Left cardiac atrium (tissue), 4 donors: ENCODE data around the gene TMOD1. TPM values are rescaled to one million over a fixed set of nuclear protein-coding genes. Genes with fewer than 3 reads are reported as not detected.
"Not testable (repeated sequence)": the region's sequence is repeated elsewhere in the genome, so short reads cannot be mapped to it uniquely, and the experiment has no call there.

Experiments used
- ATAC-seq, 2 donors: fragments of 200-7000 bp; cut with Tn5 transposase; one replicate each; pipeline ENCODE4 v1.9.1; 2020; ENCODE audit warnings: mild to moderate bottlenecking in 2 of 2, moderate library complexity in 2 of 2
- DNase-seq: peaks from one replicate; pipeline ENCODE4 v3.0.0-alpha.2; 2020
- intact Hi-C, 2 donors: fragments of 100-400 bp; cut with DNase I; formaldehyde crosslinking; loops; one replicate each; pipeline versions ENCODE4 v1.14.1 to v1.15.1; 2022 to 2023
- total RNA-seq, 2 donors: library from RNA; stranded (reverse); fragmentation: NEBNext Ultra II Directional; extraction: Animal tissue kit (Norgen Biotek cat#: 25700); gene quantifications; one replicate each; pipeline ENCODE4 v1.2.1, GENCODE V29; 2021
- donor health status: DM: no; HTN: yes; CAD: no.
- donor health status: DM: no; HTN: yes; CAD: no; lungs with severe emphysema.
- donor health status: DM: yes; HTN: yes; CAD: no.
- donor health status: Dilated cardiomyopathy.

The TMOD1 gene
- total RNA-seq, 2 donors from 2014 or later = 142 to 149 TPM

DNA sequence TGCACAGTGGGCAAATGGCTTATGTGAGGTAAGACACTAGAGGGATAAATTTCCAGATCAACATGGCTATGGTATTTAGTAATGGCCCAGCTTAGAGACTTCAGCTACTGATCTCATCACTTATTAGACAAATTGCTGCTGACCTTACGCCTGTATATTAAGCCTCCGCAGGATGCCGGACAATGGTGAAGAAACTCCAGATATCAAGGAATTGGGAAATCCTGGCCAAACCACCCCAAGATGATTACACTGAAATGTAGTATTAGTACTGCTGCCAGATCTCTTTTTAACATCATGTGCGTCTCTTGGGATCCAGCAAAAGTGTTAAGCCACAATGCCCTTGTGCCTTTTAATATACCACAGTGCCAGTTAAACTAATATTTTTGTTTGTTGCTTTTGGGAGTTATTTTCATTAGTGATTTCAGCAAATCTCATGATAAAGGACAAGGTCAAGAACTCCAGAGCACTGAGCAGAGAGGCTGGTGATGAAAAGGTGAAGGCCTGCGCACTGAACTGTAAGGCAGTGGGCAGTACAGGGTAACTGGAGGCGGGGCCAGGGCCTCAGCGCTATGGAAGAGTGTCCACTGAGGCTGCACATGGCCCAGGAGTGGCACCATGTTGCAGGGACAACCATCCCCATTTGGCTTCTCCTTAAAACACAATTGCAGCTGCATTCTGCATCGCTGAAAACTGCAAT, 99.2 kb downstream of the TMOD1 start:
- peak in 1 of 2 donors; percentile 10 for ATAC-seq

GRCh38 chr9:97601228-97601898, 99.9 kb downstream of the TMOD1 start:
- intact Hi-C loops = no loop called here
- DNase-seq = no peak
- ATAC-seq = no peak

More for the DNA sequence above, 99.2 kb downstream of the TMOD1 start:
- no peak for DNase-seq
- intact Hi-C loops = no loop called here

- no peak for DNase-seq
These were observed 101.0 kb downstream of the TMOD1 start for GRCh38 chr9:97602430-97602829.

GRCh38 chr9:97604901-97605645, 103.6 kb downstream of the TMOD1 start:
- ATAC-seq (no peak), DNase-seq (no peak)
- intact Hi-C loops = no loop called here

More at GRCh38 chr9:97602430-97602829, 101.0 kb downstream of the TMOD1 start:
- ATAC-seq = peak; percentile 7 to 29
- intact Hi-C loops = no loop called here

- ATAC-seq = peak; percentile 70 to 73
- intact Hi-C loops = loop anchor here (1.0 to 5.0 kb wide), 3 partner anchors 147 to 203 kb away; partner anchors contain the start of gene TDRD7 (in 1 of the 2)
- DNase-seq = peak; percentile 54
These were observed 114.1 kb downstream of the TMOD1 start for GRCh38 chr9:97615439-97616072.

- intact Hi-C loops = loop anchor here (5.0 kb wide), 2 partner anchors 151 to 206 kb away; partner anchors contain the start of gene TDRD7 (in 1 of the 2)
- DNase-seq (no peak), ATAC-seq (no peak)
These were observed 116.5 kb downstream of the TMOD1 start for GRCh38 chr9:97617939-97618416.

DNA sequence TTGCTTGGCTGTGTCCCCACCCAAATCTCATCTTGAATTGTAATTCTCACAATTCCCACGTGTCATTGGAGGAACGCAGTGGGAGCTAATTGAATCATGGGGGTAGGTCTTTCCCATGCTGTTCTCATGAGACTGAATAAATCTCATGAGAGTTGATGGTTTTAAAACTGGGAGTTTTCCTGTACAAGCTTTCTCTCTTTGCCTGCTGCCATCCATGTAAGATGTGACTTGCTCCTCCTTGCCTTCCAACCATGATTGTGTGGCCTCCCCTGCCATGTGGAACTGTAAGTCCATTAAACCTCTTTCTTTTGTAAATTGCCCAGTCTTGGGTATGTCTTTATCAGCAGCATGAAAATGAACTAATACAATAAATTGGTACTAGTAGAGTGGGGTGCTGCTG, 118.6 kb downstream of the TMOD1 start:
- DNase-seq, ATAC-seq, intact Hi-C loops: not testable (repeated sequence)

DNA sequence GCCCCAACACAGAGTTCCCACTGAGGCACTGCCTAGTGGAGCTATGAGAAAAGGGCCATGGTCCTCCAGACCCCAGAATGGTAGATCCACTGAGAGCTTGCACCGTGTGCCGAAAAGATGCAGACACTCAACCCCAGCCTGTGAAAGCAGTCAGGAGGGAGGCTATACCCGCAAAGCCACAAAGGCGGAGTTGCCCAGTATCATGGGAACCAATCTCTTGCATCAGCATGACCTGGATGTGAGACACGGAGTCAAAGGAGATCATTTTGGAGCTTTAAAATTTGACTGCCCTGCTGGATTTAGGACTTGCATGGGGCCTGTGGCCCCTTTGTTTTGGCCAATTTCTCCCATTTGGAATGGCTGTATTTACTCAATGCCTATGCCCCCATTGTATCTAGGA, 121.0 kb downstream of the TMOD1 start:
- DNase-seq, intact Hi-C loops, ATAC-seq: not testable (repeated sequence)

- intact Hi-C loops = no loop called here
These were observed 122.5 kb downstream of the TMOD1 start for GRCh38 chr9:97623946-97624345.

GRCh38 chr9:97625620-97626019, 124.2 kb downstream of the TMOD1 start:
- intact Hi-C loops = no loop called here
- ATAC-seq (peak; percentile 58 to 67), DNase-seq (no peak)

More at GRCh38 chr9:97623946-97624345, 122.5 kb downstream of the TMOD1 start:
- no peak for ATAC-seq
- no peak for DNase-seq

DNA sequence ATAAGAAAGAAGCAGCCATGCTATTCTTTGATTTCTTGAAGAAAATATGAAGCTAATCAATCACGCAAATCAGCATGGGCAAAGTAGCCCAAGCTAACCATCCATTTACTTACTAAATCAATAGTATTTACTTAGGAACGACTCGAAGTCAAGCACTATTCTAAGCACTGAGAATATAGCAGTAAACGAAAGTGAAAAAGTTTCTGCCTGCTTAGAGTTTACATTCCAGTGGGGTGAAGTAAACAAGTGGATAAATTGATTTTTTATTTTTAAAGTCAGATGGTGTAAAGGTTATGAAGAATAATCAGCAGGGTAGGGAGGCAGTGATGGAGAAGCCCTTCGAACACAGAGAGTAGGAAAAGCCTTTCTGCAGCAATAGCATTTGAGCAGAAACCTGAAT, 126.2 kb downstream of the TMOD1 start:
- DNase-seq (no peak), ATAC-seq (no peak)
- intact Hi-C loops = no loop called here

DNA sequence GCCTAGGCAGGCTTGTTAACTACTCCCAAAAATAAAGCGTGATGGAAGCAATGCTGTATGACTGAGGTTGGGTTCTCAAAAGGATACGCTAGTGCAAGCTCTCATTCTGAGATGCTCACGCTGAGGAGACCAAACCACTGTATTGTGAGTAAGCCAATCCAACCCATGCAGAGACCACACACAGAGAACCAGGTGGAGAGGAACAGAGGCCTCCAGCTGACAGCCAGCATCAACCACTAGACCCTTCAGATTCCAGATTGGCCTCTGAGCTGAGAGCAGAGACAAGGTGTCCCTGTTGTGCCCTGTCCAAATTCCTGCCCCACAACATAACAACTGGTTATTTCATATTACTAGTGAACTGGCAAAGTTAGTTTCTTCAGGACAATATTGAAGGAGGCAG, 127.2 kb downstream of the TMOD1 start:
- intact Hi-C loops = no loop called here
- ATAC-seq (no peak), DNase-seq (no peak)

- no peak for DNase-seq
- intact Hi-C loops = no loop called here
- ATAC-seq = no peak
These were observed 127.7 kb downstream of the TMOD1 start for GRCh38 chr9:97629156-97629555.

GRCh38 chr9:97630591-97630990, 129.1 kb downstream of the TMOD1 start:
- intact Hi-C loops = no loop called here
- ATAC-seq (no peak), DNase-seq (no peak)

DNA sequence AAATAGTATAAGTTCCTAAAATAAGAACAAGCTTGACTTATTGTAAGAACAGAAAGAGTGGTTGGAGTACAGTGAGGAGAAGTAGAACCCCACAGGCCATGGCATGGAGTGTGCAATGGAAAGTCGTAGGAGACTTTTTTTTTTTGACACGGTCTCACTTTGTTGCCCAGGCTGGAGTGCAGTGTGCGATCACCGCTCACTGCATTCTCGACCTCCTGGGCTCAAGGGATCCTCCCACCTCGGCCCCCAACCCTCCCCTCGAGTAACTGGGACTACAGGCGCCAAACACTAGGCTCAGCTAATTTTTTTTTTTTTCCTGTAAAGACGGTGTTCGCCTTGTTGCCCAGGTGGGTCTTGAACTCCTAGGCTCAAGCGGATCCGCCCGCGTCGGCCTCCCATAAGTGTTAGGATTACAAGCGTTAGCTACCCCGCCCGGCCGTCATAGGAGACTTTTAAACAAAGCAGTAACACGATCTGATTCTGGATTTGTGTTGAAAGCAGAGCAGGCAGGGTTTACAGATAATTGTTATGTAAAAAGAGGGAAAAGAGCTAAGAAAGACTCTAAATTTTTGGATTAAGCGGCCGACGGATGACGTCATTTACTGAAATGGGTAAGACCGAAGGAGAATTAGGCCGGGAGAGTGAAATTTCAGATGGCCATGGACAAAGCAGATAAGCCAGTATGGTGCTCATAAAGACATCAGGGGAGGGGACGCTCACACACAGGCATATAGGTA, 130.9 kb downstream of the TMOD1 start:
- intact Hi-C loops = no loop called here
- DNase-seq (peak; percentile 67), ATAC-seq (peak; percentile 5 to 22)

DNA sequence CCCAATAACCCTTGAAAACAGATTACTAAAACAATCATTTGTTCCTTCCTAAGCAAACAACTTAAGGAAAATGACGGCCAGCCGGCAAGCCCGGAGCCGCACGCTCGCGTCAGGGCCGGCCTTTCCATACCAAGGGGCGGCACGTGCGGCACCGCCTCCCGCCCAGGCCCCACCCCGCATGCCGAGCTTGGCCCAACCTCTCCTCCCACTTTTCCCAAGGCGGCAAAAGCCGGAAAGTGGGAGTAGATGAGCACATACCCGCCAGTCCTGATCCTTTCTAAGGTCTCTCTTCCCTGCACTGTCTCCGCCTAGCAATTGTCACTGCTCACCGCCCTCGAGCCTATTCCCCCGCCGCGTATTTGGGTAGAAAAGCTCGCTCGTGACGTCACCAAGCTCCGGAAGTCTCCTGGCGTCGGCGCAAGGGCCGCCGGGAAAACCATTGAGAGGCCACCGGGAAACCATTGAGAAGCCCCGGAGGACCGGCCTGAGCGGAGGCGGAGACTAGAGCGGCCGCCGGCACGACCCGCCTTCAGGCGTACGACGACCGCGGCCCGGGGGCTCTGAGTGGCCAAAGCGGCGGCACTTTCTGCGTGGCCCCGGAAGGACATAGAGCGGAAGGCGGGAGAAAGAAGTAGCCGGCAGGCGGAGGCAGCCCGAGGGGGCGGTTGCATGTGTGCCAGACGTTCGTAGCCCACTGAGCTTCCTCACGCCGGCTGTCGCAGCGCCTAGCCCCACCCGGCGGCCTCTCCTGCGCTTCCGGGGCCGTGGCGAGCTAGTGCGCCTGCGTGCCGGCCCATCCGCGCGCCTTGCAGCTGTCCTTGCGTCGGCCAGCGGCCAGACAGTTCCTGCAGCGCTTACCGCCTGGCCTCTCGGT, 131.8 kb downstream of the TMOD1 start, which contains the start of the genes NCBP1 and TSTD2:
Gene NCBP1 (plus strand): TSS at position 837 of the 874 bp plus-strand sequence. CDS start 61 bp downstream, outside the sequence.
Gene TSTD2 (minus strand): TSS at position 384 of the 874 bp plus-strand sequence. CDS start 5,806 bp downstream, outside the sequence.
- intact Hi-C loops = no loop called here

GRCh38 chr9:97633859-97634490, 132.5 kb downstream of the TMOD1 start:
- DNase-seq (no peak), ATAC-seq (peak in 1 of 2 donors; percentile 6)
- intact Hi-C loops = no loop called here

More for the DNA sequence above, 131.8 kb downstream of the TMOD1 start, which contains the start of the genes NCBP1 and TSTD2:
- DNase-seq (peak; percentile 98), ATAC-seq (peak; percentile 93 to 95)
